ENCODE measurements around the gene GZF1. TPM values are rescaled to one million over a fixed set of nuclear protein-coding genes. Genes with fewer than 3 reads are reported as not detected.
A peak's percentile ranks its signal among the peaks of the same experiment; 100 is the strongest.

Gene GZF1
- total RNA-seq, 6 experiments from 2014 or later: 3.5 to 9.6 (median 6.1) TPM

DNA sequence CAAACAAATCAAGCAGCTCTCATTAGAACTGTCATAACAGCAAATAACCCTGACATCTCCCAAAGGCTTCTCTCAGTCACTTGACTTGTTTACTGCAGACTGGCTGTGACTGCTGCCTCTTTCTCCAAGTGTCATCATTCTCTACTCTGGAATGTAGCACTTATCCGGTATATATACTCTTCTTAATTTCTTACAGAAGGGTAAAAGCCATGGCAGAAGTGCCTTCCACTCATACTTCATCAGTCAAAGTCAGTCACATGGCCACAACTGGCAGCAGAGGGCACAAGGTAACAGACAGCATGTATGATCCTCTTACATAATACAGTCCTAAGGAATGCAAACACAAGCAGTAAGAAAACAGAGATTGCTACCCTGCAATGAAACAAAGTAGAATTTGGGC is 50.0 kb downstream of the GZF1 start:
- no peak for TF ChIP-seq POLR2A (IDR thresholded peaks at IDR 0.05)
- TF ChIP-seq, protein P1, sequence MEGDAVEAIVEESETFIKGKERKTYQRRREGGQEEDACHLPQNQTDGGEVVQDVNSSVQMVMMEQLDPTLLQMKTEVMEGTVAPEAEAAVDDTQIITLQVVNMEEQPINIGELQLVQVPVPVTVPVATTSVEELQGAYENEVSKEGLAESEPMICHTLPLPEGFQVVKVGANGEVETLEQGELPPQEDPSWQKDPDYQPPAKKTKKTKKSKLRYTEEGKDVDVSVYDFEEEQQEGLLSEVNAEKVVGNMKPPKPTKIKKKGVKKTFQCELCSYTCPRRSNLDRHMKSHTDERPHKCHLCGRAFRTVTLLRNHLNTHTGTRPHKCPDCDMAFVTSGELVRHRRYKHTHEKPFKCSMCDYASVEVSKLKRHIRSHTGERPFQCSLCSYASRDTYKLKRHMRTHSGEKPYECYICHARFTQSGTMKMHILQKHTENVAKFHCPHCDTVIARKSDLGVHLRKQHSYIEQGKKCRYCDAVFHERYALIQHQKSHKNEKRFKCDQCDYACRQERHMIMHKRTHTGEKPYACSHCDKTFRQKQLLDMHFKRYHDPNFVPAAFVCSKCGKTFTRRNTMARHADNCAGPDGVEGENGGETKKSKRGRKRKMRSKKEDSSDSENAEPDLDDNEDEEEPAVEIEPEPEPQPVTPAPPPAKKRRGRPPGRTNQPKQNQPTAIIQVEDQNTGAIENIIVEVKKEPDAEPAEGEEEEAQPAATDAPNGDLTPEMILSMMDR (IDR thresholded peaks at IDR 0.05): no peak
- Histone ChIP-seq H3K4me1 (peaks cover 0 to 3% (median 1%) of the 10 kb centered on the region in 4 donors), H3K4me3 (no peak overlapping the region), H3K36me3 (no peaks in the 10 kb centered on the region), H3K9me3 (no peaks in the 10 kb centered on the region), H3K27me3 (no peaks in the 10 kb centered on the region), H3K27ac (no peak overlapping the region)
- no peak for DNase-seq
- WGBS (ENCODE audit: insufficient coverage, low coverage, low lambda C conversion rate, missing lambda C conversion rate): 38% methylated on average over 1 of the region's 1 CpG
- peak; percentile 86 to 95 (median 92) for ATAC-seq
- intact Hi-C loops (cut with DNase I): no loop called here

DNA sequence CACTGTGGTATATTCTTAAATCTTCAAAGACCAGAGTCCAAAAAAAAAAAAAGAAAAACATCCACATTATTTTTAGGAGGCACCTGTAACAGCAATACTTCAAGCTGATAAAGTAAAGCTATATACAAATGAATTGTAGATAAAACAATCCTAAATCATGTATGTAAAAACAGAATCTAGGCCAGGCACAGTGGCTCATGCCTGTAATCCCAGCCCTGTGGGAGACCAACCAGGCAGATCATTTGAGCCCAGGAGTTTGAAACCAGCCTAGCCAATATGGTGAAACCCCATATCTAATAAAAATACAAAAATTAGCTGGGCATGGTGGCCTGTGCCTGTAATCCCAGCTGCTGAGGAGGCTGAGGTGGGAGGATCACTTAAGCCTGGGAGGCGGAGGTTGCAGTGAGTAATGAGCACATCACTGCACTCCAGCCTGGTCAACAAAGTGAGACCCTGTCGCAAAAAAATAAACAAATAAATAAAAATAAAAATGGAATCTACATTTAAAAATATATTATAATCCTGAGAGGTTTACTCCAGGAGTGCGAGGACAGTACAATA is 52.0 kb downstream of the GZF1 start:
- Histone ChIP-seq H3K36me3 (no peaks in the 10 kb centered on the region), H3K9me3 (no peaks in the 10 kb centered on the region), H3K4me1 (no peaks in the 10 kb centered on the region), H3K4me3 (no peak overlapping the region), H3K27ac (no peak overlapping the region), H3K27me3 (no peaks in the 10 kb centered on the region)
- WGBS (ENCODE audit: insufficient coverage, low coverage, low lambda C conversion rate, missing lambda C conversion rate): 100% methylated on average over 3 of the region's 3 CpGs
- intact Hi-C loops (cut with DNase I): no loop called here
- TF ChIP-seq, protein P1 (IDR thresholded peaks at IDR 0.05): no peak
- no peak for TF ChIP-seq POLR2A (IDR thresholded peaks at IDR 0.05)
- no peak for DNase-seq
- no peak for ATAC-seq

DNA sequence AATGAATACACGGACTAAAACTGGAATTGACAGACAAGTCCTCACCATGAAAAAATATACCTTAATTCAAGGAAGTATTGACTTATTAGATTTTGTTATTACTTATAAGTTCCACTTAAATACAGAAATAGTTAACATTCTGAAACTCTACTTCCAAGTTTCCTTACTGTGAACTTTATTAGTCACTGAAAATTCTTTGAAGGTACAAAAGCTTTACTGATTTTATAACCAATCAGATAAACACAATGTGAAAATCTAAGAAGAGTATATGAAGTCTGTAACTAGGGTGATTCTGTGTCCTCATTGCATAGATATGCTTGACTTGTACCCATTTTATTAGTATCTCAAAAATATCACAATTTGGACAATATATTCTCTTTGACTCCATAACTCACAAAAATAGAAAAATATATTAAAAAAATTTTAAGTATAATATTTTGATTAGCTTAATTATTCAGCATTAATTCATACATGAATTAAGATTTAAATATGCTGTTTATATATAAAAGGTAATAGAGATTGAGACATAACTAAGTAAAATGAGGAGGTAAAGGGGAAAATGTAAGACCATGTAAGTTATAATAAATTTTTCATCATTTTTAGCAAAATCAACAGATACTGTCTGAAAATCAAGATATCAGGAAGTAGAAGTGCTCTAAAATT is 52.7 kb downstream of the GZF1 start:
- intact Hi-C loops (cut with DNase I): no loop called here
- Histone ChIP-seq H3K9me3 (no peaks in the 10 kb centered on the region), H3K4me3 (no peak overlapping the region), H3K27me3 (no peaks in the 10 kb centered on the region), H3K4me1 (peaks cover 0 to 5% (median 2%) of the 10 kb centered on the region in 4 donors), H3K36me3 (no peaks in the 10 kb centered on the region), H3K27ac (no peak overlapping the region)
- ATAC-seq (no peak), DNase-seq (no peak)
- WGBS (ENCODE audit: insufficient coverage, low coverage, low lambda C conversion rate, missing lambda C conversion rate): 72% methylated on average over 1 of the region's 1 CpG
- TF ChIP-seq, protein P1 (IDR thresholded peaks at IDR 0.05): no peak
- TF ChIP-seq POLR2A (IDR thresholded peaks at IDR 0.05): no peak

DNA sequence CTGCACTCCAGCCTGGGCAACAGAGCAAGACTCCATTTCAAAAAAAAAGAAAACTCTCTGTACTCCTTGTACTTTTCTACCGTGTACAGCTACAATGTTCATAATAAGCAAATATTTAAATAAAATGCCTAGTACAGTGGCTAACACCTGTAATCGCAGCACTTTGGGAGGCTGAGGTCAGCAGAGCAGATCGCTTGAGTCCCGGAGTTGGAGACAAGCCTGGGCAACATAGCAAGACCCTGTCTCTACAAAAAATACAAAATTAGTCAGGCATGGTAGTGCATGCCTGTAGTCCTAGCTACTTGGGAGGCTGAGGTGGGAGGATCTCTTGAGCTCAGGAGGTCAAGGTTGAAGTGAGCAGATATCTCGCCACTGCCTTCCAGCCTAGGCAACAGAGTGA is 53.6 kb downstream of the GZF1 start:
- Histone ChIP-seq H3K4me1 (peaks cover 0 to 8% (median 3%) of the 10 kb centered on the region in 4 donors), H3K27me3 (no peaks in the 10 kb centered on the region), H3K4me3 (no peak overlapping the region), H3K9me3 (no peaks in the 10 kb centered on the region), H3K36me3 (no peaks in the 10 kb centered on the region), H3K27ac (no peak overlapping the region)
- intact Hi-C loops (cut with DNase I): no loop called here
- TF ChIP-seq, protein P1 (IDR thresholded peaks at IDR 0.05): no peak
- no peak for TF ChIP-seq POLR2A (IDR thresholded peaks at IDR 0.05)
- 89% methylated on average over 5 of the region's 5 CpGs for WGBS (ENCODE audit: insufficient coverage, low coverage, low lambda C conversion rate, missing lambda C conversion rate)
- ATAC-seq (no peak), DNase-seq (no peak)

Measured in right lobe of liver (tissue), 6 donors.